ENCODE data around the gene SELE.
"Not testable (repeated sequence)": the region's sequence is repeated elsewhere in the genome, so short reads cannot be mapped to it uniquely, and the experiment has no call there.

DNA sequence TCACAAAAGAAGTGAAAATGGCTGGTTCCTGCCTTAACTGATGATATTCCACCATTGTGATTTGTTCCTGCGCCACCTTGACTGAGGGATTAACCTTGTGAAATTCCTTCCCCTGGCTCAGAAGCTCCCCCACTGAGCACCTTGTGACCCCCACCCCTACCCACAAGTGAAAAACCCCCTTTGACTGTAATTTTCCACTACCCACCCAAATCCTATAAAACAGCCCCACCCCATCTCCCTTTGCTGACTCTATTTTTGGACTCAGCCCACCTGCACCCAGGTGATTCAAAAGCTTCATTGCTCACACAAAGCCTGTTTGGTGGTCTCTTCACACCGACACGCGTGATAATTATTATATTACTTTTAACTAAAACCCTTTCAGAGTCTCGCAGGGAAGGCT is 45.5 kb downstream of the SELE start:
- TF ChIP-seq, protein P1, sequence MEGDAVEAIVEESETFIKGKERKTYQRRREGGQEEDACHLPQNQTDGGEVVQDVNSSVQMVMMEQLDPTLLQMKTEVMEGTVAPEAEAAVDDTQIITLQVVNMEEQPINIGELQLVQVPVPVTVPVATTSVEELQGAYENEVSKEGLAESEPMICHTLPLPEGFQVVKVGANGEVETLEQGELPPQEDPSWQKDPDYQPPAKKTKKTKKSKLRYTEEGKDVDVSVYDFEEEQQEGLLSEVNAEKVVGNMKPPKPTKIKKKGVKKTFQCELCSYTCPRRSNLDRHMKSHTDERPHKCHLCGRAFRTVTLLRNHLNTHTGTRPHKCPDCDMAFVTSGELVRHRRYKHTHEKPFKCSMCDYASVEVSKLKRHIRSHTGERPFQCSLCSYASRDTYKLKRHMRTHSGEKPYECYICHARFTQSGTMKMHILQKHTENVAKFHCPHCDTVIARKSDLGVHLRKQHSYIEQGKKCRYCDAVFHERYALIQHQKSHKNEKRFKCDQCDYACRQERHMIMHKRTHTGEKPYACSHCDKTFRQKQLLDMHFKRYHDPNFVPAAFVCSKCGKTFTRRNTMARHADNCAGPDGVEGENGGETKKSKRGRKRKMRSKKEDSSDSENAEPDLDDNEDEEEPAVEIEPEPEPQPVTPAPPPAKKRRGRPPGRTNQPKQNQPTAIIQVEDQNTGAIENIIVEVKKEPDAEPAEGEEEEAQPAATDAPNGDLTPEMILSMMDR (conservative IDR thresholded peaks at IDR 0.05 in 1 of 2, IDR thresholded peaks at IDR 0.05 in 1 of 2; ENCODE audit: extremely low read depth in 1 of 2, insufficient read depth in 1 of 2, low read depth in 1 of 2, low read length in 2 of 2), result not testable (repeated sequence)
- TF ChIP-seq EZH2 (IDR thresholded peaks at IDR 0.05; ENCODE audit: borderline replicate concordance, low read length), result not testable (repeated sequence)
